ENCODE measurements around the gene ACP1.

ACP1 gene

DNA sequence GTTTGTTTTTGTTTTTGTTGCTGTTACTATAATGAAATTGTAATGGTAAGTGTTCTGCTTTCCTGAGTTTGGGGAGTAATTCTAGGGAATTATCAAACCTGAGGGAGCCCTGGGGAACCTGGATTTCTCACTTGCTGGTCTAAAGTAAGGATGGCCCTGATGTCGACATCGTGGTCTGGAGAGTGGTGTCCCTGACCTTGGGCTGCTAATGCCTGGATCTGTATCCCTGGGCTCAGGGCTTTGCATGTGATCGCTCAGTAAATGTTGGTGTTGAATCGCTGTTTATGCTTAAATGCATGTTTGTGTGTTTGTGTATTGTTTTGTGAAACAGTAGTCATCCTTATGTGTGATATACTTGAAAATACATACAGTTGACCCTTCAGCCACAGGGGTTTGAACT lies 6.1 kb downstream of the ACP1 start:
- H3K9me3 ChIP-seq (ENCODE audit: insufficient read depth, low read depth, low read length), result no peaks in the 10 kb centered on the region
- H3K4me3 ChIP-seq (ENCODE audit: low read length), result no peak overlapping the region
- no peaks in the 10 kb centered on the region for H3K4me1 ChIP-seq (ENCODE audit: insufficient read depth, low read length)
- H3K9ac ChIP-seq (ENCODE audit: low read depth, low read length), result no peak overlapping the region
- H3K27me3 ChIP-seq (ENCODE audit: insufficient read depth, low read length), result no peaks in the 10 kb centered on the region
- H3K27ac ChIP-seq (ENCODE audit: low read length), result no peak overlapping the region
- H3K36me3 ChIP-seq (ENCODE audit: insufficient read depth, low read depth, low read length), result peaks cover 57% of the 10 kb centered on the region

DNA sequence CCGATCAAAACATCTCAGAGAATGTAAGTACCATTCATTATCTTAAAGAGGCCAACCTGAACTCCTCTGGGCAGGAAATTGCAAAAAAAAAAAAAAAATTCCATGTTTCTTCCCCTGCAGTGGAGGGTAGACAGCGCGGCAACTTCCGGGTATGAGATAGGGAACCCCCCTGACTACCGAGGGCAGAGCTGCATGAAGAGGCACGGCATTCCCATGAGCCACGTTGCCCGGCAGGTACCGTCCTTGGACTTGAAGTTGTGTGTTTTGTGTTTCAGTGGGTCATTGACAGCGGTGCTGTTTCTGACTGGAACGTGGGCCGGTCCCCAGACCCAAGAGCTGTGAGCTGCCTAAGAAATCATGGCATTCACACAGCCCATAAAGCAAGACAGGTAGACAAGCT lies 7.2 kb downstream of the ACP1 start:
- Histone ChIP-seq H3K9me3 (ENCODE audit: insufficient read depth, low read depth, low read length) (no peaks in the 10 kb centered on the region), H3K4me3 (ENCODE audit: low read length) (no peak overlapping the region), H3K9ac (ENCODE audit: low read depth, low read length) (no peak overlapping the region), H3K36me3 (ENCODE audit: insufficient read depth, low read depth, low read length) (peaks cover 64% of the 10 kb centered on the region), H3K27me3 (ENCODE audit: insufficient read depth, low read length) (no peaks in the 10 kb centered on the region), H3K27ac (ENCODE audit: low read length) (no peak overlapping the region), H3K4me1 (ENCODE audit: insufficient read depth, low read length) (no peaks in the 10 kb centered on the region)

GRCh38 chr2:273333-273732 lies 8.6 kb downstream of the ACP1 start:
- H3K4me3 ChIP-seq (ENCODE audit: low read length), result no peak overlapping the region
- no peaks in the 10 kb centered on the region for H3K9me3 ChIP-seq (ENCODE audit: insufficient read depth, low read depth, low read length)
- no peak overlapping the region for H3K9ac ChIP-seq (ENCODE audit: low read depth, low read length)
- H3K36me3 ChIP-seq (ENCODE audit: insufficient read depth, low read depth, low read length), result peaks cover 73% of the 10 kb centered on the region
- H3K27me3 ChIP-seq (ENCODE audit: insufficient read depth, low read length), result no peaks in the 10 kb centered on the region
- no peak overlapping the region for H3K27ac ChIP-seq (ENCODE audit: low read length)
- H3K4me1 ChIP-seq (ENCODE audit: insufficient read depth, low read length), result no peaks in the 10 kb centered on the region

GRCh38 chr2:274503-274902 lies 9.8 kb downstream of the ACP1 start:
- Histone ChIP-seq H3K9ac (ENCODE audit: low read depth, low read length) (no peak overlapping the region), H3K4me1 (ENCODE audit: insufficient read depth, low read length) (no peaks in the 10 kb centered on the region), H3K27me3 (ENCODE audit: insufficient read depth, low read length) (no peaks in the 10 kb centered on the region), H3K36me3 (ENCODE audit: insufficient read depth, low read depth, low read length) (peaks cover 85% of the 10 kb centered on the region), H3K4me3 (ENCODE audit: low read length) (no peak overlapping the region), H3K27ac (ENCODE audit: low read length) (no peak overlapping the region), H3K9me3 (ENCODE audit: insufficient read depth, low read depth, low read length) (no peaks in the 10 kb centered on the region)

- Histone ChIP-seq H3K9me3 (ENCODE audit: insufficient read depth, low read depth, low read length) (no peaks in the 10 kb centered on the region), H3K36me3 (ENCODE audit: insufficient read depth, low read depth, low read length) (peaks cover 87% of the 10 kb centered on the region), H3K4me3 (ENCODE audit: low read length) (no peak overlapping the region), H3K4me1 (ENCODE audit: insufficient read depth, low read length) (no peaks in the 10 kb centered on the region), H3K27me3 (ENCODE audit: insufficient read depth, low read length) (no peaks in the 10 kb centered on the region), H3K9ac (ENCODE audit: low read depth, low read length) (no peak overlapping the region), H3K27ac (ENCODE audit: low read length) (no peak overlapping the region)
Observed at GRCh38 chr2:275466-275865, 10.7 kb downstream of the ACP1 start.

GRCh38 chr2:278312-278926 lies 13.7 kb downstream of the ACP1 start:
- Histone ChIP-seq H3K27ac (ENCODE audit: low read length) (no peak overlapping the region), H3K27me3 (ENCODE audit: insufficient read depth, low read length) (no peaks in the 10 kb centered on the region), H3K36me3 (ENCODE audit: insufficient read depth, low read depth, low read length) (peaks cover 90% of the 10 kb centered on the region), H3K4me3 (ENCODE audit: low read length) (no peak overlapping the region), H3K4me1 (ENCODE audit: insufficient read depth, low read length) (peaks cover under 1% of the 10 kb centered on the region; the same call in 1 of the 2 replicates), H3K9ac (ENCODE audit: low read depth, low read length) (no peak overlapping the region), H3K9me3 (ENCODE audit: insufficient read depth, low read depth, low read length) (no peaks in the 10 kb centered on the region)

DNA sequence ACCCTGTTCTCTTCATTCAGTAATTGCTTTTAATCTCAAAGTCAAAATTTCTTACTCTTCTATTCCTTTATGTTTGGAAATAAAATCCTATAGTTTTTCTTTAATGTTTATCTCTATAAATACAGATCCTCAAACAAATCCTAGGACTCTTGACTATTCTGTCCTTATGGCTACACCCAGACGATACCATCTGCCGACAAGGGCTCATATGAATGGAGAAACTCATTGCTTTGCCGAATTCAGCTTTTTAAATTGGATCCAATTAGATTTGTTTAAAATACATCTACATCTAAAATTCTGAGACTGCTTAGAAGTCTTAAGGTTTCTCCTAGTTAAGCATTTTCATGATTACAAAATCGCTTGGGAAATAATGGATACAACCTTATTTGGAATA lies 14.2 kb downstream of the ACP1 start:
- peaks cover 85% of the 10 kb centered on the region for H3K36me3 ChIP-seq (ENCODE audit: insufficient read depth, low read depth, low read length)

GRCh38 chr2:279366-279765 lies 14.6 kb downstream of the ACP1 start:
- Histone ChIP-seq H3K9me3 (ENCODE audit: insufficient read depth, low read depth, low read length) (no peaks in the 10 kb centered on the region), H3K36me3 (ENCODE audit: insufficient read depth, low read depth, low read length) (peaks cover 80% of the 10 kb centered on the region), H3K27me3 (ENCODE audit: insufficient read depth, low read length) (no peaks in the 10 kb centered on the region), H3K4me3 (ENCODE audit: low read length) (no peak overlapping the region), H3K4me1 (ENCODE audit: insufficient read depth, low read length) (peaks cover 10% of the 10 kb centered on the region), H3K27ac (ENCODE audit: low read length) (no peak overlapping the region), H3K9ac (ENCODE audit: low read depth, low read length) (no peak overlapping the region)

More for the DNA sequence above, 14.2 kb downstream of the ACP1 start:
- Histone ChIP-seq H3K27ac (ENCODE audit: low read length) (no peak overlapping the region), H3K9ac (ENCODE audit: low read depth, low read length) (no peak overlapping the region), H3K4me3 (ENCODE audit: low read length) (no peak overlapping the region), H3K27me3 (ENCODE audit: insufficient read depth, low read length) (no peaks in the 10 kb centered on the region), H3K4me1 (ENCODE audit: insufficient read depth, low read length) (peaks cover 6% of the 10 kb centered on the region; the same call in 1 of the 2 replicates), H3K9me3 (ENCODE audit: insufficient read depth, low read depth, low read length) (no peaks in the 10 kb centered on the region)

- H3K27ac ChIP-seq (ENCODE audit: low read length), result no peak overlapping the region
- H3K4me3 ChIP-seq (ENCODE audit: low read length), result no peak overlapping the region
- H3K4me1 ChIP-seq (ENCODE audit: insufficient read depth, low read length), result peaks cover 18% of the 10 kb centered on the region
- no peaks in the 10 kb centered on the region for H3K9me3 ChIP-seq (ENCODE audit: insufficient read depth, low read depth, low read length)
- no peak overlapping the region for H3K9ac ChIP-seq (ENCODE audit: low read depth, low read length)
- H3K27me3 ChIP-seq (ENCODE audit: insufficient read depth, low read length), result peaks cover 6% of the 10 kb centered on the region
- H3K36me3 ChIP-seq (ENCODE audit: insufficient read depth, low read depth, low read length), result peaks cover 73% of the 10 kb centered on the region
Observed at GRCh38 chr2:279956-280649, 15.4 kb downstream of the ACP1 start.

DNA sequence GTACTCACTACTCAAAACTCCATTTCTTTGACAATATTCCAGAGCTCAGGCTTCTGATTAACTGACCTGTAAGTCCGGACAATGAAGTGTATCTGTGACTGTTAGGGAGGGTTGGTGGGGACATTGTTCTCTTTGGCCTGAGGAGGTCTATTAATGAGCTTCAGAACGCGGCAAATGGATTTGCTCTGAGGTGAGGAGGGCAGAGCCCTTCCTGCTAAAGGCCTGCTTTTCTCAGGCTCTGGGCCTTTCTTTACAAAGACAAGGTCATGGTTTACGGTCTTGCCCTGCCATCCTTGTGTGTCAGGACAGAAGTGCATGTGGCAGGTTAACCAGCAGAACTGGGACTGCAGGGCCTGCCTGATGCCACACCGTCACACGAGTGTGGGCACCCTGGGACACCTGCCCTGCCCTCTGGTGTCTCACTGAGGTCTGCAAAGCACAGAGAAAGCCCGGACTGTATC lies 15.9 kb downstream of the ACP1 start:
- H3K4me1 ChIP-seq (ENCODE audit: insufficient read depth, low read length), result peaks cover 22% of the 10 kb centered on the region
- peaks cover 12% of the 10 kb centered on the region for H3K27me3 ChIP-seq (ENCODE audit: insufficient read depth, low read length)
- no peak overlapping the region for H3K9ac ChIP-seq (ENCODE audit: low read depth, low read length)
- no peak overlapping the region for H3K27ac ChIP-seq (ENCODE audit: low read length)
- no peaks in the 10 kb centered on the region for H3K9me3 ChIP-seq (ENCODE audit: insufficient read depth, low read depth, low read length)
- no peak overlapping the region for H3K4me3 ChIP-seq (ENCODE audit: low read length)
- peaks cover 67% of the 10 kb centered on the region for H3K36me3 ChIP-seq (ENCODE audit: insufficient read depth, low read depth, low read length)

- peaks cover 29% of the 10 kb centered on the region for H3K4me1 ChIP-seq (ENCODE audit: insufficient read depth, low read length)
- peaks cover 60% of the 10 kb centered on the region for H3K36me3 ChIP-seq (ENCODE audit: insufficient read depth, low read depth, low read length)
Observed at GRCh38 chr2:281381-281780, 16.6 kb downstream of the ACP1 start.

More at GRCh38 chr2:281381-281780, 16.6 kb downstream of the ACP1 start:
- Histone ChIP-seq H3K27me3 (ENCODE audit: insufficient read depth, low read length) (peaks cover 19% of the 10 kb centered on the region), H3K4me3 (ENCODE audit: low read length) (no peak overlapping the region), H3K9ac (ENCODE audit: low read depth, low read length) (no peak overlapping the region), H3K9me3 (ENCODE audit: insufficient read depth, low read depth, low read length) (no peaks in the 10 kb centered on the region), H3K27ac (ENCODE audit: low read length) (no peak overlapping the region)

Measured in iPS-20b (cell line).